Nephron (organoid): ENCODE measurements around the gene ALDOA.
A peak's percentile ranks its signal among the peaks of the same experiment; 100 is the strongest.

Experiments used
- H3K27ac Mint-ChIP-seq, 3 experiments: 2 replicates each; pipeline ENCODE4 v1.8.0; 2020; ENCODE audit warnings: mixed read lengths in 3 of 3, mild to moderate bottlenecking in 2 of 3, moderate library complexity in 1 of 3
- H3K27me3 Mint-ChIP-seq: 2 replicates; pipeline ENCODE4 v1.8.0; 2021; ENCODE audit warnings: low read depth, mild to moderate bottlenecking, moderate library complexity, mixed read lengths
- H3K36me3 Mint-ChIP-seq: 2 replicates; pipeline ENCODE4 v1.8.0; 2020; ENCODE audit warnings: low read depth, mixed read lengths
- H3K4me1 Mint-ChIP-seq: 2 replicates; pipeline ENCODE4 v1.8.0; 2020; ENCODE audit warnings: mixed read lengths
- H3K4me3 Mint-ChIP-seq, 3 experiments: 2 replicates each; pipeline ENCODE4 v1.8.0; 2020; ENCODE audit warnings: mild to moderate bottlenecking in 3 of 3, mixed read lengths in 3 of 3, moderate library complexity in 2 of 3
- H3K9me3 Mint-ChIP-seq: 2 replicates; pipeline ENCODE4 v1.8.0; 2020; ENCODE audit warnings: mixed read lengths
- TF ChIP-seq, protein P1 (sequence below), 3 experiments: fragments of 200-600 bp; sonication (generic); IDR thresholded peaks; one replicate each; pipeline ENCODE4 v1.5.0; 2021; ENCODE audit warnings: antibody characterized with exemption in 3 of 3; ENCODE audit not compliant: unreplicated experiment in 3 of 3

Gene ALDOA

DNA sequence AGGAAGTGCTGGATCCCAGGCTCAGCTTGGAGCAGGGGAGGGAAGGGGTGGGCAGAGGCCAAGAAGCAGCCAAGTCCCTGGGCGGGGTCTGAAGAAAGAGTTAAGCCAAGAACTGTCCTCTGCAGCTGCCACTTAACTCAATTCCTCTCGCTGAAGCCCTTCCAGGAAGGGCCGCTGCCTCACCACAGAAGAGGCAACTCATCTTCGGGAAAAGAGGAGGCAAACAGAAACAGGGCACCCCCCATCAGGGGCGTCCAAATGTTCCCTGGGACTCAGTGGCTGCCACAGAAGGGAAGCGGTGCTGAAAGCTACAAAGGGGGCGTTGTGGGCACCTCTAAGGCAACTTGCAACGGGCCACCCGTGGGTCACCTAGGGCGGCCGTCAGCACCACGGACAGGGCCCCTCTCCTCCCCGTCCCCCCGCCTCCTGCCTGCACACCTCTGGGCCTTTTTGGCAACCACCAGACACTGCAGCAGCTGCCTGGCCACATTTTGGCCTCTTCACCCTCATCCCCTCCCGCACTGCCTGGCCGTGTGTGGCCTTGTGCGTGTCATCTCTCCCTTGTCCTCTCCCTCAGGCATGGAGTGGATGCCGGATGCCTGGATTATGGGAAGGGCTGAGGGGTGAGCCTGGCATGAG is 37.0 kb upstream of the ALDOA start:
- Mint-ChIP-seq H3K27me3 (peaks cover 53% of the 10 kb centered on the region), H3K36me3 (no peaks in the 10 kb centered on the region), H3K4me1 (peaks cover 19% of the 10 kb centered on the region), H3K4me3 (no peak overlapping the region), H3K27ac (no peak overlapping the region), H3K9me3 (no peaks in the 10 kb centered on the region)
- TF ChIP-seq, protein P1, sequence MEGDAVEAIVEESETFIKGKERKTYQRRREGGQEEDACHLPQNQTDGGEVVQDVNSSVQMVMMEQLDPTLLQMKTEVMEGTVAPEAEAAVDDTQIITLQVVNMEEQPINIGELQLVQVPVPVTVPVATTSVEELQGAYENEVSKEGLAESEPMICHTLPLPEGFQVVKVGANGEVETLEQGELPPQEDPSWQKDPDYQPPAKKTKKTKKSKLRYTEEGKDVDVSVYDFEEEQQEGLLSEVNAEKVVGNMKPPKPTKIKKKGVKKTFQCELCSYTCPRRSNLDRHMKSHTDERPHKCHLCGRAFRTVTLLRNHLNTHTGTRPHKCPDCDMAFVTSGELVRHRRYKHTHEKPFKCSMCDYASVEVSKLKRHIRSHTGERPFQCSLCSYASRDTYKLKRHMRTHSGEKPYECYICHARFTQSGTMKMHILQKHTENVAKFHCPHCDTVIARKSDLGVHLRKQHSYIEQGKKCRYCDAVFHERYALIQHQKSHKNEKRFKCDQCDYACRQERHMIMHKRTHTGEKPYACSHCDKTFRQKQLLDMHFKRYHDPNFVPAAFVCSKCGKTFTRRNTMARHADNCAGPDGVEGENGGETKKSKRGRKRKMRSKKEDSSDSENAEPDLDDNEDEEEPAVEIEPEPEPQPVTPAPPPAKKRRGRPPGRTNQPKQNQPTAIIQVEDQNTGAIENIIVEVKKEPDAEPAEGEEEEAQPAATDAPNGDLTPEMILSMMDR (IDR thresholded peaks at IDR 0.05; ENCODE audit: unreplicated experiment in 3 of 3): no peak

DNA sequence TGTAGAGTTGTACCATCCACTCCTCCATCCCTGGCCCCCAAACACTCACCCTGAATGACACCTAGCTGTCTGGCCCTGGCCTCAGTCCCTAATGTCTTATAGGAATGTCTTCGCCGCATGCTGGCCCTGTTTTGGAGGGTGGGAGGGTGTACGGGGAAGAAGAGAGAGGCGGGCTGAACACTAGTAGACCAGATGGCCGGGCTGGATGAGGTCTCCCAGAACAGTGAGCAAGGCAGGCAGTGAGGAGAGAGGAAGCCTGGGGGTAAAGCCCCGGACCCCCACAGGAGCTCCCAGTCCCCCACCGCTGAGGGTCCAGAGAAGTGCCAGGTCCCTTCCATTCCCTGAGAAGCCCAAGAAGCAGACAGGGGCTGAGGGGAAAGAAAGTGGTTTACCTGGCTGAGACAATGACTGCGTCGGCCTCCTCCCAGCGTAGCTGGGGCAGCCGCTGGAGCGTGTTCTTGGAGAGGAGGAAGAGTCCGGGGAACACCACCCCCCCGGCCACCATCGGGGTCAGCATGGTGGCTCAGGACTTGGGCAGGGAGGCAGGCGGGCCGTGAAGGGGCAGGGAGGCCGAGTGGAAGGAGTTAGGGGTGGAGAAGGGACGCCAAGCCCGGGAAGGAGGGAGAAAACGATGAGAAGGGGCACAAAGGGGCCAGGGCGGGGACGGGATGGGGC is 35.4 kb upstream of the ALDOA start:
- Mint-ChIP-seq H3K27ac (no peak overlapping the region), H3K36me3 (no peaks in the 10 kb centered on the region), H3K9me3 (no peaks in the 10 kb centered on the region), H3K4me3 (peak overlapping the region; percentile 45 to 73 (median 46)), H3K4me1 (peaks cover 19% of the 10 kb centered on the region), H3K27me3 (peaks cover 61% of the 10 kb centered on the region)
- TF ChIP-seq, protein P1 (IDR thresholded peaks at IDR 0.05; ENCODE audit: unreplicated experiment in 3 of 3): no peak

- Mint-ChIP-seq H3K9me3 (no peaks in the 10 kb centered on the region), H3K4me1 (peaks cover 19% of the 10 kb centered on the region), H3K36me3 (no peaks in the 10 kb centered on the region), H3K27me3 (peaks cover 69% of the 10 kb centered on the region), H3K4me3 (peak within 1 kb of the TSS; percentile 72 to 78 (median 73)), H3K27ac (peak within 1 kb of the TSS in 1 of 3 experiments; percentile 59)
- TF ChIP-seq, protein P1 (IDR thresholded peaks at IDR 0.05; ENCODE audit: unreplicated experiment in 3 of 3): no peak
Measured at GRCh38 chr16:30030841-30031413, 34.6 kb upstream of the ALDOA start, which contains the start of gene TLCD3B. Gene TLCD3B (minus strand): TSS chr16:30031271. CDS start chr16:30030527, 744 bp downstream.

GRCh38 chr16:30031477-30031918 is 34.1 kb upstream of the ALDOA start:
- peak overlapping the region in 2 of 3 experiments; percentile 41 to 46 for H3K4me3 Mint-ChIP-seq
- H3K4me1 Mint-ChIP-seq: peaks cover 19% of the 10 kb centered on the region
- TF ChIP-seq, protein P1 (IDR thresholded peaks at IDR 0.05; ENCODE audit: unreplicated experiment in 3 of 3): no peak
- no peak overlapping the region for H3K27ac Mint-ChIP-seq
- H3K36me3 Mint-ChIP-seq: no peaks in the 10 kb centered on the region
- peaks cover 71% of the 10 kb centered on the region for H3K27me3 Mint-ChIP-seq
- no peaks in the 10 kb centered on the region for H3K9me3 Mint-ChIP-seq

- no peaks in the 10 kb centered on the region for H3K9me3 Mint-ChIP-seq
- peak overlapping the region in 1 of 3 experiments; percentile 59 for H3K27ac Mint-ChIP-seq
- peaks cover 18% of the 10 kb centered on the region for H3K4me1 Mint-ChIP-seq
- peaks cover 67% of the 10 kb centered on the region for H3K27me3 Mint-ChIP-seq
- H3K4me3 Mint-ChIP-seq: peak overlapping the region; percentile 72 to 78 (median 72)
- no peaks in the 10 kb centered on the region for H3K36me3 Mint-ChIP-seq
- TF ChIP-seq, protein P1 (IDR thresholded peaks at IDR 0.05; ENCODE audit: unreplicated experiment in 3 of 3): peak; percentile 68 to 82 (median 74)
Measured at GRCh38 chr16:30032083-30032819, 33.3 kb upstream of the ALDOA start.
